ENCODE measurements around the gene EVL. TPM values are rescaled to one million over a fixed set of nuclear protein-coding genes. Genes with fewer than 3 reads are reported as not detected.

The EVL gene
- total and polyA plus RNA-seq, 2 of the 8 experiments (the other 6 are each of a cell fraction or from before 2014, with no cell fraction given): 30.7 to 64.6 TPM

- TF ChIP-seq CHD7 (IDR thresholded peaks at IDR 0.05; ENCODE audit: insufficient replicate concordance, low read length) (no peak), E2F6 (IDR thresholded peaks at IDR 0.05) (no peak), TAF7 (optimal IDR thresholded peaks at IDR 0.05; ENCODE audit: borderline replicate concordance, low read depth, low read length) (no peak), CHD1 (IDR thresholded peaks at IDR 0.05; ENCODE audit: low read depth, low read length) (no peak), TAF1 (IDR thresholded peaks at IDR 0.05; ENCODE audit: low read depth, low read length) (no peak), POLR2A (IDR thresholded peaks at IDR 0.05; ENCODE audit: control extremely low read depth in 1 of 2, low read depth in 2 of 2, low read length in 2 of 2) (no peak), ATF2 (IDR thresholded peaks at IDR 0.05; ENCODE audit: low read length) (no peak), JUND (IDR thresholded peaks at IDR 0.05; ENCODE audit: low read length) (no peak), GTF2F1 (IDR thresholded peaks at IDR 0.05; ENCODE audit: borderline replicate concordance, low read depth, low read length) (no peak)
Observed at GRCh38 chr14:100062590-100062989, 2.6 kb upstream of the EVL start (continued).

All from H1 (cell line).